Body of pancreas (tissue), 4 donors: ENCODE results near the gene RASD1. TPM values are rescaled to one million over a fixed set of nuclear protein-coding genes. Genes with fewer than 3 reads are reported as not detected.

Source experiments
- ATAC-seq: fragments of 150-250 bp; one replicate; pipeline ENCODE4 v1.9.1; 2016
- DNase-seq, 4 donors: peaks; one replicate each; pipeline ENCODE4 v3.0.0-alpha.2; 2019
- H3K27ac ChIP-seq, 4 donors: fragments of 200-600 bp; sonication (generic); 1 replicate in 3 of 4; 2 replicates in 1 of 4; pipeline versions ENCODE4 v1.5.1 to v1.6.1; 2016 to 2019; ENCODE audit warnings: mild to moderate bottlenecking in 1 of 4, mixed read lengths in 1 of 4, moderate library complexity in 1 of 4
- H3K27me3 ChIP-seq, 2 donors: fragments of 200-600 bp; sonication (generic); one replicate each; pipeline ENCODE4 v1.6.0; 2016; ENCODE audit warnings: mild to moderate bottlenecking in 1 of 2
- H3K36me3 ChIP-seq, 2 donors: fragments of 200-600 bp; sonication (generic); replicated peaks in 1 of 2; 2 replicates each; pipeline ENCODE4 v1.5.1; 2016; ENCODE audit warnings: low read depth in 2 of 2; ENCODE audit not compliant: insufficient read depth in 1 of 2
- H3K4me1 ChIP-seq: fragments of 200-600 bp; sonication (generic); one replicate; pipeline ENCODE4 v1.6.0; 2016
- H3K4me3 ChIP-seq, 2 donors: fragments of 200-600 bp; sonication (generic); 1 replicate in 1 of 2; 2 replicates in 1 of 2; pipeline ENCODE4 v1.5.1; 2016 to 2019
- H3K9me3 ChIP-seq, 3 donors: fragments of 200-600 bp; sonication (generic); 1 replicate in 2 of 3; 2 replicates in 1 of 3; pipeline ENCODE4 v1.5.1; 2016
- POLR2A ChIP-seq, 3 donors: fragments of 450-650 bp; IDR thresholded peaks; one replicate each; pipeline ENCODE4 v1.6.1; 2016; ENCODE audit warnings: antibody characterized with exemption in 3 of 3, mild to moderate bottlenecking in 2 of 3
- WGBS, 2 donors: methylation state at CpG; one replicate each; pipeline ENCODE4 v1.1.5; 2017; 5-methylcytosine and 5-hydroxymethylcytosine counted together
- intact Hi-C: fragments of 100-400 bp; cut with DNase I; formaldehyde crosslinking; loops from one replicate; pipeline ENCODE4 v1.15.1; 2023
- total RNA-seq, 2 donors: library from RNA; depleted of rRNA; stranded (reverse); fragments of >200 nt; gene quantifications; one replicate each; pipeline ENCODE4 v1.1.0, GENCODE V29; 2016
- TF ChIP-seq, protein P1 (sequence below), 7 experiments: fragments of 450-650 bp in 4 of 7; fragments of 200-600 bp in 3 of 7; sonication (generic) in 3 of 7; IDR thresholded peaks; one replicate each; pipeline ENCODE4 v1.5.1; 2016 to 2019; ENCODE audit warnings: antibody characterized with exemption in 7 of 7

Gene RASD1
- total RNA-seq, 2 donors from 2014 or later = 17.6 to 58.0 TPM

DNA sequence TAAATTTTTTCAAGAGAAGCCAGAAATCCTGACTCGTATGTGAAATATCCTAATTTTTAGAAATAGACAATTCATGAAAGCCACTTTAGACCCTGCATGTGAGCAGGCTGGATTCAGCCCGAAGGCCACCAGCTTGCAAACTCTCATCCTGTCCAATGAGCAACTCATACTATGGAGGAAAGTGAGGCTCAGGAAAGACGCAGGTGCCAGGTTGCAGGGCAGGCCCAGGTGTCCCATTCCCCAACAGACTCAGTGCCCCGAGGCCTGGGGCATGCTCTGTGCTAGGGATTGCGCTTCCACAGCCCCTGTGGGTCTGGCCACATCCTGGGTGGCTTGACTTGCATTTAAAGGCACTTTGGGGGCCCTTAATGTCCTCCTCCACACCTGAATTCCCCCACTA lies 16.7 kb upstream of the RASD1 start:
- WGBS, 2 donors = 90 to 100% methylated on average over 2 to 5 of the region's 5 CpGs

DNA sequence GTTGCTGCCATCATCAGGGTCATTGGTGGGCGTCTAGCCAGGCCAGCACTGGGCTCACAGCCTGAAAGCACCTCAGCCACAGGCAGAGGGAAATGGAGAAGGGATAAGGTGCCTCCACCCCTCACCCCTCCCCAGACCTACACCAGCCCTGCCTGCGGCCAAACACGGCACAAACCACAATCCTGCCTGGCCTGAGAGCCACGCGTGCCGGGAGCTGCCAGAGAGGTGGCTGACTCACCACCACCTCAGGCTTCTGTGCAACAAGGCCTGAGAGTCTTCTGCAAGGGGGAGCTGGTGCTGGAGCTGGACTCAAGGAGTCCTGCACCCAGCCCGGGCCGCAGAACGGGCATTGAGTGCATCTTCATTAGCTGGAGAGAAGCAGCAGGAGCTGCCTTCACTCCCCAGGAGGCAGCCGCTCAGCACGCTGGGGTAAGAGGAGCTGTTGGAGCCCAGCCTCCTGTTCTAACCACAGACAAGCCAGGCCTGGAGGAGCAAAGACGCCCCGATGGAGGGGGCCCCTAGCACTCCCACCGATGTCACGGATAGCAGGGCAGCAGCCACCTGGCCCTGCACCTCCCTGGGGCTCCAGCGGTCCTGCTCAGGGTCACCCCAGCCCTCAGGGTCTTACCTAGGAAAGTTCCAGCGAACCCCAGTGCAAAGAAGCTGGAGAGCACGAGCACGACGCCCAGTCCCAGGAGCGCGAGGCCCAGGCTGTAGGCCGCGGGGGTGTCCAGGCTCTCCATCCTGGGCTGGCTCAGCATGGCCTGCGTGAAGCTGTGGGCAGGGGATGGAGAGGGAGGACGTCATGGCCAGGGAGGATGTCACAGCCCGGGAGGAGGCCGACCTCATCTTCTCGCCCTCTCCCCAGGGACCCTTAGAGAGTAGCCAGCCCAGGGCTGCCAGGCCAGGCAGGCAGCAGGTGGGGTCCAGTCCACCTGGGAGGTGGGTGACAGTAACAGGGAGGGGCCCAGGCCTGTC lies 16.0 kb upstream of the RASD1 start:
- WGBS, 2 donors = 86 to 88% methylated on average over 13 to 29 of the region's 29 CpGs
- no peak overlapping the region for H3K4me3 ChIP-seq
- DNase-seq = peak in 1 of 4 donors; percentile 25
- H3K4me1 ChIP-seq = peaks cover 3% of the 10 kb centered on the region
- TF ChIP-seq, protein P1, sequence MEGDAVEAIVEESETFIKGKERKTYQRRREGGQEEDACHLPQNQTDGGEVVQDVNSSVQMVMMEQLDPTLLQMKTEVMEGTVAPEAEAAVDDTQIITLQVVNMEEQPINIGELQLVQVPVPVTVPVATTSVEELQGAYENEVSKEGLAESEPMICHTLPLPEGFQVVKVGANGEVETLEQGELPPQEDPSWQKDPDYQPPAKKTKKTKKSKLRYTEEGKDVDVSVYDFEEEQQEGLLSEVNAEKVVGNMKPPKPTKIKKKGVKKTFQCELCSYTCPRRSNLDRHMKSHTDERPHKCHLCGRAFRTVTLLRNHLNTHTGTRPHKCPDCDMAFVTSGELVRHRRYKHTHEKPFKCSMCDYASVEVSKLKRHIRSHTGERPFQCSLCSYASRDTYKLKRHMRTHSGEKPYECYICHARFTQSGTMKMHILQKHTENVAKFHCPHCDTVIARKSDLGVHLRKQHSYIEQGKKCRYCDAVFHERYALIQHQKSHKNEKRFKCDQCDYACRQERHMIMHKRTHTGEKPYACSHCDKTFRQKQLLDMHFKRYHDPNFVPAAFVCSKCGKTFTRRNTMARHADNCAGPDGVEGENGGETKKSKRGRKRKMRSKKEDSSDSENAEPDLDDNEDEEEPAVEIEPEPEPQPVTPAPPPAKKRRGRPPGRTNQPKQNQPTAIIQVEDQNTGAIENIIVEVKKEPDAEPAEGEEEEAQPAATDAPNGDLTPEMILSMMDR (IDR thresholded peaks at IDR 0.05) = no peak
- TF ChIP-seq POLR2A (IDR thresholded peaks at IDR 0.05) = no peak
- no peaks in the 10 kb centered on the region for H3K27me3 ChIP-seq
- no peak for ATAC-seq
- H3K9me3 ChIP-seq = no peaks in the 10 kb centered on the region
- H3K27ac ChIP-seq = no peak overlapping the region
- intact Hi-C loops = no loop called here
- H3K36me3 ChIP-seq = no peaks in the 10 kb centered on the region

More for the DNA sequence above, 16.7 kb upstream of the RASD1 start:
- Histone ChIP-seq H3K36me3 (no peaks in the 10 kb centered on the region), H3K4me3 (no peak overlapping the region), H3K27ac (no peak overlapping the region), H3K9me3 (no peaks in the 10 kb centered on the region), H3K4me1 (no peaks in the 10 kb centered on the region), H3K27me3 (no peaks in the 10 kb centered on the region)
- no peak for TF ChIP-seq POLR2A (IDR thresholded peaks at IDR 0.05)
- TF ChIP-seq, protein P1 (IDR thresholded peaks at IDR 0.05) = no peak
- intact Hi-C loops = no loop called here
- DNase-seq (no peak), ATAC-seq (no peak)

DNA sequence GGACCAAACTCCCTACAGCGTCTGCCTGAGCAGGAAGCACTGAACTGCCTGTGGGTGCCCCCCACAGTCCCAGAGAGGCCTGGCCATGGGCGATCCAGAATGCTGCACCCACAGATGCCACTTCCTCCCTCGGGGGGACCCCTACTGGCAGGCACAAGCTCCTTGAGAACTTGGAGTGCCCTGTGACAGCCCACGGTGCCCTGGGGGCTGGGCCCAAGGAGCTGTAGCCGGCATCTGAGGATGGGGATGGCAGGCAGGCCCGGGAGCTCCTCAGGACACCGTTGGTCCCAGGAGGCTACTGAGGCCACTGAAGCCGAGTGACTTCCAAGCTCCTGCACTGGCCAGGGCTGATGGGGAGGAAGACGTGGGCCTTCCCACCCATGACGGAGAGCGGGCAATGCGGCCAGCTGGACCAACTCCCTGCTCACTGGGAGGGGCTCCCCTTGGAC lies 15.1 kb upstream of the RASD1 start:
- Histone ChIP-seq H3K27ac (no peak overlapping the region), H3K9me3 (no peaks in the 10 kb centered on the region), H3K27me3 (no peaks in the 10 kb centered on the region), H3K36me3 (no peaks in the 10 kb centered on the region), H3K4me1 (peaks cover 12% of the 10 kb centered on the region), H3K4me3 (no peak overlapping the region)
- intact Hi-C loops = no loop called here
- no peak for ATAC-seq
- WGBS, 2 donors = 82 to 89% methylated on average over 5 to 12 of the region's 12 CpGs
- no peak for DNase-seq
- TF ChIP-seq, protein P1 (IDR thresholded peaks at IDR 0.05) = no peak
- TF ChIP-seq POLR2A (IDR thresholded peaks at IDR 0.05) = no peak

DNA sequence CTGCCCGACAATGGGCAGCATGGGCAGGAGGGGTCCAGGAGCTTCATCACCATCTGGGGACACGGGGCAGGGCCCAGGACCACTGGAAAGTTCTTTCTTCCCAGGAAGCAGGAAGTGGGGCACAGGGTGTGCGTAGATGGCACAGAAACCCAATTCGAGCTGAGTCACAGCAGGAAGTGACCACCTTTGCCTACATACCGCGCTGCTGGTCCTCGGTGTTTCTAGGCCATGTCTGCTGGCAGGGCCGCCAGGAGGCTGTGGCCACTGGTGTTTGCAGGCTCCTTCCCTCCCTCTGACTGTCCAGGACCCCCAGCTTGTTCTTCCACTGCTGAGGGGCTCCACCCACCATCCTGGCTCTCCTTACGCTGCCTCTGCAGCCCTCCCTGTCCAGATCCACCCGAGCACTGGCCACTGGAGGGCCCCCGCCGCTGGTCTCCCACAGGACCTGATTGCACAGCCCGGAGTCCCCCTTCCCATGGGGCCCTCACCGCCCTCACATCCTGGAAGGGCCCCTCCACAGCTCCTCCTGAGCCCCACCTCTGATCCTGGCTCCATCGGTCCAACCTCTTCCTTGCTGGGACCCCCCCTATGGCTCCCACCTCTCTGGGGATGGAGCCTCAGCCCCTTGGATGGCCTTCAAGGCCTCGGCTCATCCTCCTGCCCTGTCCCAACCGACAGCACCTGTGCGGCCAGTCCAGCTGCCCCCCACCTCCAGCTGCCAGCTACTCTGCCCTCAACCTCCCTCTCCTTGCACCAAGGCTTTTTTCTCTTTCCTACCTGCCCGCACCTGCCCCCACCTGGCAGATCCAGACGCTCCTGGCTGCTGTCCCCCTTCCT lies 14.5 kb upstream of the RASD1 start:
- Histone ChIP-seq H3K9me3 (no peaks in the 10 kb centered on the region), H3K27me3 (no peaks in the 10 kb centered on the region), H3K4me3 (no peak overlapping the region), H3K27ac (no peak overlapping the region), H3K36me3 (no peaks in the 10 kb centered on the region), H3K4me1 (peaks cover 16% of the 10 kb centered on the region)
- intact Hi-C loops = no loop called here
- DNase-seq = no peak
- 88 to 92% methylated on average over 20 of the region's 20 CpGs for WGBS, 2 donors
- ATAC-seq = no peak
- no peak for TF ChIP-seq POLR2A (IDR thresholded peaks at IDR 0.05)
- TF ChIP-seq, protein P1 (IDR thresholded peaks at IDR 0.05) = no peak
